Bladder microvascular endothelial cell (primary cell): ENCODE measurements around the gene ZMYND8. TPM values are rescaled to one million over a fixed set of nuclear protein-coding genes. Genes with fewer than 3 reads are reported as not detected.

ENCODE experiments used
- total RNA-seq: library from RNA; depleted of rRNA; stranded (reverse); fragments of >200 nt; gene quantifications from 2 replicates; pipeline ENCODE4 v1.2.3, GENCODE V29; 2014

ZMYND8 gene
- 11.8 and 97.7 TPM in 2 replicates for total RNA-seq

DNA sequence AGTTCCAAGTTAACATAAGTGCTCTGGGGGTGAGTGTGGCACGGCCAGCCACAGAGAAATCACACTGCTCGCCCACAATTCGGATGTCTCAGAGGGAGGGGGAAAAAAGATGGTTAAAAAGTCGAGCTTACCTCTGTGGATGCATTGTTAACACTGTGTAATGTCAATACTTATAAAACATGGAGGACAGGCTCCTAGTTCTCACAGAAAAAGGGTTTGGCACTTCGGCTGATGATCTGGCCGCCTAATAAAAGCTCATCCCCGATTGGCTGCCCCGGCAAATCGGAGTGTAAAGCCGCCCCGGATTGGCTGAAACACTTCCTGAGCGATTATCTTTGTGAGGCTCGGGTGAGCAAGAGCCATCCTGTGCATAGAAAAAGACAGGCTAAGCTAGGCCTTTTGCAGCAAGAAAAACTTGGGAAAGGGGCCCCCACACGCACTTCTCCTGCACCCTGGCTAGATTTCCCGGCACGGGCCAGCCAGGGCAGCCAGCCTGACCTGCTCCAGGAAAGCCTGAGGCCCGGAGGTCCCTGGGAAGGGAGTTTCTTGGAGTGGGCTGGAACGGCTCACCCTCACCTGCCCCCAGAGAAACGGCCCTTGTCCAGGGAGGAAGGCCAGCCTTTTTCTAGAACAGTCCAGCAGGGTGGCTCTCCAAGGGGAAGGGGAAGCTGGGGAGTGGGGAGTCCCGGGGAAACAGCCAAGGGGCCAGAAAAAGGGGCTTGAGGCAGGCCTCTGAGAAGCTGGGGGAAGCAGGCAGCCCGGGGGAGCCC is at the start of gene ZMYND8:
Gene ZMYND8, minus strand, starts transcription at position 174 of the 770 bp plus-strand sequence. Its CDS starts 29 bp downstream, at position 145.

Other genes with a start within 250 kb of the ZMYND8 start
- gene NCOA3, start 145.2 kb upstream of the ZMYND8 start, total RNA-seq: 15.5 and 34.6 TPM in 2 replicates